Endometrial microvascular endothelial cells (primary cell): ENCODE results near the gene SLC22A4. TPM values are rescaled to one million over a fixed set of nuclear protein-coding genes. Genes with fewer than 3 reads are reported as not detected.

ENCODE experiments used
- in situ Hi-C: cut with HindIII; loops from 2 replicates; pipeline ENCODE4 v1.10.0; 2017; ENCODE audit warnings: low sequenced_read_pairs, low pct_unique_long_range_greater_than_20kb; ENCODE audit errors: inconsistent ontology term
- total RNA-seq: library from RNA; depleted of rRNA; stranded (reverse); fragments of >200 nt; gene quantifications from one replicate; pipeline ENCODE4 v1.2.3, GENCODE V29; 2015; ENCODE audit errors: inconsistent ontology term

The SLC22A4 gene
- total RNA-seq, 1 donor from 2014 or later, result 8.5 TPM

DNA sequence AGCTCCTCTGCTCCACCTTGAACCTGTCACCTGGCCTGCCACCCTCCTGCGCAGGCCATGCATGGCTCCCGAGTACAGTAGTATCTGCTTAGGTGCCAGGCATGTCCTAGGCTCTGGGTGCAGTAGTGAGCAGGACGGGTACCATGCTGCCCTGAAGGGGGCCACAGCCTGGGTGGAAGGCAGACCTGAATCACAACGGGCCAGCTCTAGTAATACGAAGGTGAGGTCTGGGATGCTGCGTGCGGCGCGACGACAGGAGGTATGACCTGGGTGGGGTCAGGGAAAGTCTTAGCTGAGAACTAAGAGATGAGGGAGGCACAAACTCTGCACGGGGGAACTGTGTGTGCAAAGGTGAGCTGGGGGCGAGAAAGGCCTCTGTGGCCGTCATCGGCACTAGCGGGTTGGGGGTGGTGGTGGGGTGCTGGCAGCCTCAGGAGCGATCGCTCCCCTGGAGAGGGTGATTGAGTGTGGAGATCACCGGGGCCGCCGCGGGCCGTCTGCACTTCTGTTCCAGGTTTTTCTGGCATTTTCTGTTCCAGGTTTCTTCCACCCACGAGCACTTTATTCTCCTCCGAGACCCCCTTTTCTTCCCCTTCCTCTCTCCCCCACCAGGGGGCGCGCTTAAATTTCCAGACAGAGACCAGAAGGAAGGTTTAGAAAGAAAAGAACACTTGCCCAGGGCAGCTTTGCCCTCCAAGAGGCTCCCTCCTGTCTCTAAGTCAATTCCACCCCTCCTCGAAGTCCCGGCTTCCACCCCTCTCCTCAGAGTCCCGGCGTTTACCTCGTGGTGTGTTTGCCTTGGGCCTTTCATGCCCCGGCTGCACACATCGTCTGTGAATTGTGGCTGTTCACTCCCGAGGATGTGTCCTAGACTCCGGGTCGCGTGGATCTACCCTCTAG, 21.6 kb upstream of the SLC22A4 start:
- in situ Hi-C loops, result no loop called here

DNA sequence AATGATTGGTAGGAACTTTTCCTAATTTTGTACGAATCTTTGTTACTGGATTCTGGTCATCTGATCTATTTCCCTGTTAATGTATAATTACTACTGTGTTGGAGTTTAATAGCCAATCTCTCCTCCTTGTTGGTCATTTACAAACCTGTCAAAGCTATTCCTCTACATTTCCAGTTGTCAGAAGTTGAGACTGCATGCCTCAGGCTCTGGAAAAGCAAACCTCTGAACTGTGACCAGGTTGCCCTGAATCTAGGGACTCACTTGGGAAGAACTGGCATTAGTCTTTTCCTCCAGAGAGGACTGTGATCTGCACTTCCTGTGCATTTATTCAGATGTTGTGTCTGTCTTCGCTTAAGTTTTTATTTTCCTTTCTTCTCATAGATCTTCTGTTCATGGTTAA, 20.6 kb upstream of the SLC22A4 start:
- in situ Hi-C loops, result no loop called here

DNA sequence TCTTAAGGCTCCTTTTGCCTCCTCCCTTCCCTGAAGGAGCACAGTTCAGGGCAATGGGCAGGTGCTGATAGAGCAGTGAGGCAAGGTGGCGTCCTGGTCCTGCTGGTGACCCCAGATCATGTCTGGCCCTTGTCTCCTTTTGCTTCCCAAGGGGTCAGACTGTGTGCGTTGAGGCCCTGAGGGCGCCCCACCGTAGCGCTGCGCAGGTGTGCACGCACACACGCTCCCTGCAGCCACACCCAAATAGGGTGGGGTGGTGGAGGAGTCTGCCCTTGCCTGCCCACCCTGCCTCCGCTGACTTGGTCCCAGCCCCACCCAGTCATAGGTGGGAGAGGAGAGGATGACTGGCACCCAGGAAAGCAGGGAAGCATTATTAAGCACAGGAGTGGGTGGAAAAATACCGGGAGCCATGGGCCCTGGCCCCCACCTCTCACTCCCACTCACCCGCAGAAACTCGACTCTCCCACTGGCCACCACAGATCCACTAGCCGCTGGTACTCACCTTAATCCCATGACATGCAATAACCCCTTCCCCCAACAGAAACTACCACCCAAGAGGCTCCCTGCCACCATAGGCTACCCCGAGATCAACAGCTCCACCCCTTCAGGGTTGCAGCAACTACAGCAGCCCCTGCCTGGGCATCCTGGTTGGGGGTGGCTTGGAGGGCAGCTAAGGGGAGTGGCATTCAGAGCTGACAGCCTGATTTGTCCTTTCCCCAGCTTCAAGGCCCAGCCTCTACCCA, 20.0 kb upstream of the SLC22A4 start:
- in situ Hi-C loops, result no loop called here

- in situ Hi-C loops, result no loop called here
Observed at GRCh38 chr5:132275367-132276220, 18.6 kb upstream of the SLC22A4 start.

DNA sequence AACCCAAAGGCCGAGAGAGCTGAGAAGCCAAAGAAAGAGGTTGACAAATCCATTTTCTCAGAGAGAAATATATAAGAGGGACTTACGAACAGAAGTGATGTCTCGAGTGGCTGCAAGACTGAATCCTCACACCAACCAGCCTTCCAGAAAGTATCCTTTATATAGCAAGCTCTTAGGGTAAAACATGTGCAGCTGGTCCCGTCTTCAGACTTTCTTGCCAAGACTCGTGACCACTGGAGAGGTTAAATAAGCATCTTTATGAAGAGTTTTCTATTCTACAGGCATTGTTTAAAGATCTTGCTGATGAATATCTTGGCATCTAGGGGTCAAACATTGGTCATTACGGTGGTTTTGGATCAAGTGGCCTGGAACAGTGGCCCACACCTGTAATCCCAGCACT, 16.9 kb upstream of the SLC22A4 start:
- in situ Hi-C loops, result no loop called here

- in situ Hi-C loops, result no loop called here
Observed at GRCh38 chr5:132277971-132278853, 16.0 kb upstream of the SLC22A4 start.

- in situ Hi-C loops, result no loop called here
Observed at GRCh38 chr5:132279801-132280200, 14.4 kb upstream of the SLC22A4 start.

DNA sequence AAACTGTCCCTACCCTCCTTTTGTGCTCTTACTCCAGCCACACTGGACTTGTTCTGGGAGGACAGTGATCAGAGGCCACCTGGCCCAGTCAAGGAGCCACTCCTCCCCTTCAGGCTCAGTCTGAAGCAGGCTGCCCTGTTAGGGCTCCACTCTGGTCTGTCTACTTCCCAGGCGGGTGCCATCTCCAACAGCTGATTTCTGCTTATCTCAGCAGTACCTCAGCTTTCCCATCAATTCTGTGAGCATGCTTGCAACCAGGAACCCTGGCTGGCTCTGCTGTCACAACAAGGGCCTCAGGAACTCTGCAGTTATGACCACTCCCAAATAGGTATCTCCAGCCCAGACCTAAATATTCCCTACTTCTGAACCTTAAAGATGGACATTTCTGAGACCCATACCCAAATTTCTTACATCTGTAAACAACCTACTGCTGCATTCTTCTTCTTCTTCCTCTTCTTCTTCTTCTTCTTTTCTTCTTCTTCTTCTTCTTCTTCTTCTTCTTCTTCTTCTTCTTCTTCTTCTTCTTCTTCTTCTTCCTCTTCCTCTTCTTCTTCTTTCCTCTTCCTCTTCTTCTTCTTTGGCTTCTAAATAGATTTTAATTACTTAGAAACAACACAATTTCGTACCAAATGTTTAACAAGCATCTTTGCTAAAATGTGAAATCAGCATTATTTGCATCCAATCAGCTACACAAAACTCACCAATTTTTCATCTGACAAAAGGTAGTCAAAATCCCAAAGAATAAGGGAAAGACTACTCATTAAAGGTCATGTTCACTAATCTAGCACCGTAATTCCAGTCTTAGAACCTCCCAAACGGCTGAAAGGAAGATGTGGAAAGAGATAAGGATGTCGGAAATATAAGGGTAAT, 13.6 kb upstream of the SLC22A4 start:
- in situ Hi-C loops, result no loop called here

DNA sequence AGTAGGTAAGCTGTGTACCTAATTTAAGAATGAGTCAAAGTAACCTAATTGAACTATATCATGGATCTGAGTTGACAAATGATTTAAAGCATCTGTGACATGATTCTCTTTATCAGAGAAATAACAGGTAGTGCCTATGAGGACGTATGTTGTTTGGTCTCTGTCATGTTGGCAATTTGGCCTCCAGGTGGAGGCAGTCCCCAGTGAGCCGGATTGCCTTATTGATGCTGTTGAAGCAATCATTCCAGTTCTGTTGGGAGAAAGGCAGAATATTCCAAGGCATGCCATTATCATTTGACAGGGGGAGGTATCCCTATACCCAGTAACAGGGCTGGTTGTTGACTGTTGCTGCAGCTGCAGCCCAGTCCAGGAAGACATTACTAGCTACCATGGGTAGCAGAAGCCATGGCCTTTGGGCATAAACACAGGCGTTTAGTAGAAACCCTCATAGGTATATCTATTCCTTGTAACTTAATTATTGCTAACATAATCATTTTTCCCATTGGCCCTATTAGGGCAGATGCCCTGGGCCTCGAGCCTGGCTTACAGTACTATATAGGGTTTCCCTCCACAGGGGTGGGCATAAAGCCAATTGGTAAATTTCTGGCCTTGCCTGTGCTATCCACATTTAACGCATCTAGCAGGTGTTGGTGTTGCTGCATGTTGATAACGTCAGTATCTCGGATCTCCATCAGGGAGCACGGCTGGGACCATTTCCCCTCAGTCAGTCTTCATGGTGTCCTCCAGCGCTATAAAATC, 12.2 kb upstream of the SLC22A4 start:
- in situ Hi-C loops, result no loop called here

DNA sequence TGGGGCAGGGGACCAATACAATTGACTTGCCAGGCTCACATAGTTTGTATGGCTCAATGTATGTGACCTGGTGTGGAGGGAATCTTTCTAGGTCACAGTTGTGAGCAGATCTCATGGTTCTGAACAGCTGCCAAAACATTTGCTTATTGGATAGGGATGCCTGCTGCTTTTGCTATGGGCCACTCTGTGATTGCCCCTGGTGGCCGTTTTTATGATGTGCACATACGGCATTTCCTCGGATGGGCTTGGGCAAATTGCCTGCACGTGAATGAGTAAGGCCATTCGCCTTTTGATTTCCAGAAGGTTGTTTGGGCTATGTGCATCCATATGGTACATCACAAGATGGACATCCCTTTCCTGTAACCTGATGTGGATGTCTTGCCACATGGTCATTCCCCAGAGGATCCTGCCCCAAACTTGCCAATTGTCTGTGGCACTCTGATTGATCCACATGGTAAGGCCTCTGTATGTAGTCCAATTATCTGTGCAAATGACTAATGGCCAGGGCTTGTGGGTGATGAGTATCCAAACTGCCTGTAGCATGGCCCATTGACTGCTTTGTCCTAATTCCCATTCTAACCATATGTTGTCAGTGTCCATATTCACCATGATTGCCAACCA, 10.7 kb upstream of the SLC22A4 start:
- in situ Hi-C loops, result no loop called here

DNA sequence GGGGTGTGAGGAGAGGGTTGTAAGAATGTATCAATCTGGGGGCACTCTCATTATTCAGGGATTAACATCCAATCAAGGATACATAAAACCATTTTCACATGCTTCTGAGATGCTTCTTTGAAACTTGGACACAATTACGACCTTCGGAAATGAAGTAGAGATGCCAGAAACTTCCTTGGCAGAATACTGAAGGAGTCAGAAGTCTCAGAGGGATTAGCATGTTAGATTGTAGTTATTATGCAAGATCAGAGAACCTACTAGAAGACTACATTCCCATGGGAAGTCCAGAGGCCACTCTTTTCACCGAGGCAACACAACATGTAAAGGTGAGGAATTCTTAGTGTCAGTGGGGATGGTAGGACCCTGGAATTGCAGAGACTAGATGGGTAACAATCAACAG, 5.1 kb upstream of the SLC22A4 start:
- in situ Hi-C loops, result no loop called here

DNA sequence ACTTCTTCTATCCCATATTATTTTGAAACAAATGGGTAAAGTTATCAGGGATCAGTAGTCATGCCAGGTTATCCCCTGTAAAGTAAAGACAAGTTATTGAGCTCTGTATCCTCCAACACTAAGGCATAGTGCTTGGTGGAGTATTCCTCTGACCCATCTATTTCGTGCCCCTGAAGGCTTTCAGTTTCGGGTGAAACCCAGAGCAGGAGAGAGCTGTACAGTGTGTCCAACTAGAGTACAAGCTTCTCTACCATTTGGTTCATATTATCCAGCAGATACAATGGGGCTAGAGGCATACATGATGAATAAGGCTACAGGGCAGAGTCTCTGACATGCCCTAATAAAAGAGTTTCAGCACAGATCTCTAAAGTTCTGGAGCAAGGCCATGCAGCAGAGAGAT, 3.2 kb upstream of the SLC22A4 start:
- in situ Hi-C loops, result no loop called here

- in situ Hi-C loops, result no loop called here
Observed at GRCh38 chr5:132293066-132293991, 865 bp upstream of the SLC22A4 start.

DNA sequence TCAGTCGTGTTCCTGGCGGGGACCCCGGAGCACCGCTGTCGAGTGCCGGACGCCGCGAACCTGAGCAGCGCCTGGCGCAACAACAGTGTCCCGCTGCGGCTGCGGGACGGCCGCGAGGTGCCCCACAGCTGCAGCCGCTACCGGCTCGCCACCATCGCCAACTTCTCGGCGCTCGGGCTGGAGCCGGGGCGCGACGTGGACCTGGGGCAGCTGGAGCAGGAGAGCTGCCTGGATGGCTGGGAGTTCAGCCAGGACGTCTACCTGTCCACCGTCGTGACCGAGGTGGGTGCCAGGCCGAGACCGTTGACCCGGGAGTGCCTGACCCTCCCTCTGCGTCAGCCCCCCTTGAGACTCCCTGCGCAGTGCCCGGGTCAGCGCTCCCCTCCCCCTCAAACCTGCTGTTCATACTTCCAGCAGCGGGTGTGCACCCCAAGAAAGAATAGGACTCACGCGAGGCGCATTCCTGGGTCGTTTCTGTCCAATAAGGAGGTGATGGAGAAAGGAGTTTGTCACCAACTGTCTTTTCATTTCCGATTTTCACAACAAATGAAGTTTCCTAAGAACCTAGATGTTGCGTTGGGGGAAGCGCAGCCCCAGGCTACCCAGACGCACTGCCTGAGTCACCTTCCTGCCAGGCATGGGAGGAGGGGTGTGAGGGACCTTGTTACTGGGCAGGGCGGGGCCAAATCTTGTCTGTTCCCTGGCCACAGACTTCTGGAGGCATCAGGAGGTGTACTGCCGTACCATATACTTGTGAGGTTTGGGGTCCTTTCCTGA, 722 bp downstream of the SLC22A4 start:
- in situ Hi-C loops, result no loop called here
